Aorta (tissue), 5 donors: Measurements from ENCODE around the gene PACS2. TPM values are rescaled to one million over a fixed set of nuclear protein-coding genes. Genes with fewer than 3 reads are reported as not detected.
A peak's percentile ranks its signal among the peaks of the same experiment; 100 is the strongest.
"Not testable (repeated sequence)": the region's sequence is repeated elsewhere in the genome, so short reads cannot be mapped to it uniquely, and the experiment has no call there.

Experiments
- ATAC-seq: fragments of 200-7000 bp; cut with Tn5 transposase; one replicate; pipeline ENCODE4 v1.9.1; 2022; ENCODE audit warnings: moderate library complexity; ENCODE audit not compliant: low FRiP score
- DNase-seq, 2 donors: peaks; one replicate each; pipeline ENCODE4 v3.0.0-alpha.2; 2020
- H3K27ac ChIP-seq, 2 donors: one replicate each; pipeline ENCODE4 v1.5.1; 2013; ENCODE audit warnings: low read length in 2 of 2, mild to moderate bottlenecking in 2 of 2, moderate library complexity in 2 of 2, control low read depth in 1 of 2, inconsistent platforms in 1 of 2, low read depth in 1 of 2
- H3K27me3 ChIP-seq, 2 donors: one replicate each; pipeline ENCODE4 v1.6.1; 2013; ENCODE audit warnings: control low read depth in 1 of 2, low read length in 1 of 2, mild to moderate bottlenecking in 1 of 2, moderate library complexity in 1 of 2; ENCODE audit not compliant: insufficient read depth in 2 of 2, control insufficient read depth in 1 of 2
- H3K36me3 ChIP-seq, 2 donors: one replicate each; pipeline ENCODE4 v1.6.1; 2013; ENCODE audit warnings: control low read depth in 1 of 2, low read length in 1 of 2, mild to moderate bottlenecking in 1 of 2; ENCODE audit not compliant: insufficient read depth in 2 of 2, control insufficient read depth in 1 of 2
- H3K4me1 ChIP-seq, 2 donors: one replicate each; pipeline ENCODE4 v1.6.1; 2013; ENCODE audit warnings: low read length in 2 of 2, control low read depth in 1 of 2, mild to moderate bottlenecking in 1 of 2, moderate library complexity in 1 of 2; ENCODE audit not compliant: insufficient read depth in 2 of 2, control insufficient read depth in 1 of 2
- H3K4me3 ChIP-seq, 2 donors: one replicate each; pipeline ENCODE4 v1.5.1; 2013; ENCODE audit warnings: low read length in 2 of 2, control low read depth in 1 of 2, mild to moderate bottlenecking in 1 of 2
- H3K9me3 ChIP-seq: one replicate; pipeline ENCODE4 v1.6.1; 2013; ENCODE audit warnings: mild to moderate bottlenecking, low read length; ENCODE audit not compliant: control insufficient read depth
- WGBS, 2 donors: extraction: QIAGEN DNeasy Blood & Tissue Kit; methylation state at CpG; one replicate each; pipeline ENCODE4 v1.1.7; 2013; 5-methylcytosine and 5-hydroxymethylcytosine counted together
- intact Hi-C, 2 donors: fragments of 100-400 bp; cut with DNase I; formaldehyde crosslinking; loops; one replicate each; pipeline versions ENCODE4 v1.14.2 to v1.15.0; 2022
- polyA plus RNA-seq, 2 donors: library from polyadenylated mRNA; stranded (reverse); fragments of 200-250 nt; gene quantifications; one replicate each; pipeline ENCODE4 v1.2.3, GENCODE V29; 2013
- total RNA-seq, 2 donors: library from RNA; stranded (reverse); fragmentation: NEBNext Ultra II Directional; extraction: Animal tissue kit (Norgen Biotek cat#: 25700); gene quantifications; one replicate each; pipeline ENCODE4 v1.2.1, GENCODE V29; 2021
- donor health status: healthy with polysubstance abuse.
- donor health status: Bipolar disorder and iron deficiency.
- donor health status: DM: no; HTN: no; CAD: no.
- donor health status: DM: no; HTN: no; CAD: no.
- donor health status: DM: yes; HTN: yes; CAD: no.

Gene PACS2
- total and polyA plus RNA-seq, 4 donors: 17.2 to 140 (median 84.9) TPM

- no peak overlapping the region for H3K27ac ChIP-seq
- no peaks in the 10 kb centered on the region for H3K27me3 ChIP-seq
- intact Hi-C loops: no loop called here
- ATAC-seq: no peak
- DNase-seq: no peak
- H3K9me3 ChIP-seq: no peaks in the 10 kb centered on the region
- no peak overlapping the region for H3K4me3 ChIP-seq
- whole genome bisulfite sequencing, 2 donors: 82 to 86% methylated on average over 15 of the region's 15 CpGs
- H3K36me3 ChIP-seq: no peaks in the 10 kb centered on the region
- H3K4me1 ChIP-seq: no peaks in the 10 kb centered on the region
Measured at GRCh38 chr14:105283899-105284298, 30.6 kb upstream of the PACS2 start.

GRCh38 chr14:105285174-105285573 is 29.4 kb upstream of the PACS2 start:
- no peak for ATAC-seq
- Histone ChIP-seq H3K4me1 (no peaks in the 10 kb centered on the region), H3K4me3 (no peak overlapping the region), H3K9me3 (no peaks in the 10 kb centered on the region), H3K27me3 (no peaks in the 10 kb centered on the region), H3K36me3 (no peaks in the 10 kb centered on the region), H3K27ac (no peak overlapping the region)
- no peak for DNase-seq
- WGBS, 2 donors: 88 to 89% methylated on average over 8 of the region's 8 CpGs
- intact Hi-C loops: no loop called here

DNA sequence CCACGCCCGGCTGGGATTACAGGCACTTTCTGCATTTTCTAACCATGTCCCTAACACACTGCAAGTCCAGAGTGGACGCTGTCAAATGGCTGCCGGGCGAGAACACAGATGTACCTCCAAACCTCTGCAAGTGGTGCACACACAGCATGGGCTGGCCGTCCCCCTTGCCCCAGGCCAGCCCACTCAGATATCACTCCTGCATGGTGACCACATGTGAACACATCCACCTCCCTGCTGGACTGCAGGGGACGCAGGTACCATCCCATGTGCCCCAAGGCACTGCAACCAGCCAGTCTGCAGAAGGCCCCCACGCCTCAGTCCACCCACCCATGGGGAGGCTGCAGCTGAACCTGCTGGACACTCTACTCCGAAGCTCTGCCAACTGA is 27.8 kb upstream of the PACS2 start:
- Histone ChIP-seq H3K4me3 (no peak overlapping the region), H3K9me3 (no peaks in the 10 kb centered on the region), H3K27me3 (no peaks in the 10 kb centered on the region), H3K36me3 (no peaks in the 10 kb centered on the region), H3K4me1 (no peaks in the 10 kb centered on the region), H3K27ac (no peak overlapping the region)
- ATAC-seq: no peak
- intact Hi-C loops: no loop called here
- 93% methylated on average over 9 of the region's 9 CpGs for WGBS, 2 donors
- no peak for DNase-seq

- intact Hi-C loops: no loop called here
- no peak for ATAC-seq
Measured at GRCh38 chr14:105287249-105288102, 27.1 kb upstream of the PACS2 start.

DNA sequence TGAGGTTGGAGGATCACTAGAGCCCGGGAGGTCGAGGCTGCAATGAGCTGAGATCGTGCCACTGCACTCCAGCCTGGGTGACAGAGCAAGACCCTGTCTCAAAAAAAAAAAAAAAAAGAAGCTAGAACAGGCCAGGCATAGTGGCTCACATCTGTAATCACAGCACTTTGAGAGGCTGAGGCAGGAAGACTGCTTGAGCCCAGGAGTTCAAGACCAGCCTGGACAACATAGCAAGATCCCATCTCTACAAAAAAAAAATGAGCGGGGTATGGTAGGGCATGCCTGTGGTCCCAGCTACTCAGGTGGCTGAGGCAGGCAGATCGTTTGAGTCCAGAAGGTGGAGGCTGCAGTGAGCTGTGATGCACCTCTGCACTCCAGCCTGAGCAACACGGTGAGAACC is 25.6 kb upstream of the PACS2 start:
- intact Hi-C loops, DNase-seq, H3K9me3 ChIP-seq, H3K27ac ChIP-seq, H3K36me3 ChIP-seq, H3K27me3 ChIP-seq, H3K4me3 ChIP-seq, H3K4me1 ChIP-seq, ATAC-seq: not testable (repeated sequence)
- 93% methylated on average over 6 of the region's 6 CpGs for WGBS, 2 donors

More at GRCh38 chr14:105287249-105288102, 27.1 kb upstream of the PACS2 start:
- Histone ChIP-seq H3K4me3 (no peak overlapping the region), H3K4me1 (no peaks in the 10 kb centered on the region), H3K27me3 (no peaks in the 10 kb centered on the region), H3K36me3 (no peaks in the 10 kb centered on the region), H3K27ac (no peak overlapping the region), H3K9me3 (no peaks in the 10 kb centered on the region)
- no peak for DNase-seq
- 83 to 88% methylated on average over 24 of the region's 24 CpGs for WGBS, 2 donors

DNA sequence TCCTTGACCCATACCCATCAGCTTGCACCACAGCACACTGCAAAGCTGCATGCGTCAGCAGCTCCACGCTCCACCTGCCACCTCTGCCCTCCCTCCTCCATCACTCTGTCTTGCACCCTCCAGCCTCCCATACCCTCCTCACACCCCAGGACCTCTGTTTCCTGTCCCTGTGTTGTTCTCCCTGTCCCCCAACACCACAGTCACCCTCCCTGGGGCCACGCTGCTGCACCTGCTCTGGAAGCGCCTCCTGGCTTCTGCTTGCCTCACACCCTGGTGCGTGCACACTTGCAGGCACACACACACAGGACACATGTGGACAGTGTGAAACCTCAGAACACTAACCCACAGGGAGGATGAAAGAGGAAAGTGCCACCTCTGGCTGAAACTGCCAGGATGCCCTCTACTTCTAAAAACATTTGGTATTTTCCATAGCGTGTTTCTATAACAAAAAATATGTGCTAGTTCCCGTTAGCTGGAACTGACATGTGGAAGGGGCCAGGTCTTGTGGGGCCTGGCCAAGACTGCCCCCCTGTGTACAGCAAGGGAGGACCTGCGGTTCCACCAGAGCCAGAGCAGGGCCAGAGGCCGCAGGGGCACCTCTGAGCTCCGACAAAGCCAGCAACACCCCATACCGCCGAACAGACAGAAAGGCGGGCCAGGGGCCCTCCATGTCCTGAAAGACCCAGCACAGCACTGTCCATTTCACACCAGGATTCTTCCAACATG is 23.8 kb upstream of the PACS2 start:
- Histone ChIP-seq H3K36me3 (no peaks in the 10 kb centered on the region), H3K27me3 (no peaks in the 10 kb centered on the region), H3K27ac (no peak overlapping the region), H3K4me3 (no peak overlapping the region), H3K4me1 (no peaks in the 10 kb centered on the region), H3K9me3 (no peaks in the 10 kb centered on the region)
- intact Hi-C loops: no loop called here
- DNase-seq (no peak), ATAC-seq (no peak)
- 77 to 79% methylated on average over 13 of the region's 13 CpGs for WGBS, 2 donors

DNA sequence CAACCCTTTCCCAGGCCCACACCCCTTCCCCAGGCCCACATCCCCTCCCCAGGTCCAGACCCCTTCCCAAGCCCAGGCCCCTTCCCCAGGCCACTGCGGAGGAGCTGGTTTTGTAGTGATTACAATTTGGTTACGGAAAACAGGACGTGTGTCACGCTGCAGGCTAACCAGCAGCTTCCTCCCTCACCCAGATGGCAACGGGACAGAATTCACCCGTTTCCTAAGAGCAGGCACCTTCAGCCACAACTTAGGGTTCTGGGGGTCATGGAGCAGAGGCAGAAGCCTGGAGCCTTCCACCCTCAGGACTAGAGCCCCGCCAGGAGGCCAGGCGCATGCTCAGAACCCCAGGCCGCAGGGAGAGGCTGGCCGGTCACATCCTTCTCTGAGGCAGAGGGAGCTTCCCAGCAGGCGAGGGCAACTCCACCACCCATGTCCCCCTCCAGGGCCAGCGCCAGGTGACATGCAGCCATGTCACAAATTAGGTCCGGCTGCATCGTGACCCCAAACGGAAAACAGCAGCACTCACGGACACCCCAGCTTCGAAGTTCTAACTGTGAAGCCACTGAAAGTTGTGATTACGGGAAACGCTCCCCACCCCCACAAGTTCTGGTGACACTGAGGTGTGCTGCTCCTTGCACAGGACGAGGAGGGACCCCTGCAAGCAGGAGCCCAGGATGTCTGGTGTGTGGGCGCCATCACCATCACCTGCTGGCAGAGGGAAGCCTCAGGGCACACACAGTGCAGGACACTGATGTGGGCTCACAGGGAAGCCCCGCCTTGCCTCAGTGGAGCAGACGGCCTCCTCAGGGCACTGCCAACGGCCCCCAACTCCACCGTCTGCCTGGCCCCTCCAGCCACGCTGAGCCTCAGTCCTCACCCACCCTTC is 21.5 kb upstream of the PACS2 start:
- intact Hi-C loops: no loop called here

DNA sequence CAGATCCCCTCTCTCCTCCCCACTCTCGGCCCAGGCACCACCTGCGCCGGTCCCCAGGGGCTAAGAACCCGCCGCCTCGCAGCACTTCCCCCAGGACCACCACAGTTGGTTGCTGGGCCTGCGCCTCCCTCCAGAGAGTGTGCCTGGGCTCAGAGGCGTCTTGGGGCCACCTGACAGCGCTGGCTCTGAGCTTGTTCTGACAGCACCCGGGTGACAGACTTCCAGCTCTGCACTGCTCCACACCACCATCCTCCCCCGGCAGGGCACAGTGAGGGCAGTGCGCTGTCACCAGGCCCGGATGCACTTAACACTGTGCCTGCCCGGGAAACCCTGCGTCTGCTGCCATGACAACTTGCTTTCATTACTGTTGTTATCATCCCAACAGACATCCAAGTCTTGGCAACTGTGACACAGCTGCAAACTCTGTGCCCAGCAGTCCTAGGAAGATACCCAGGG is 20.4 kb upstream of the PACS2 start:
- WGBS, 2 donors: 43 to 45% methylated on average over 15 of the region's 15 CpGs
- H3K36me3 ChIP-seq: no peaks in the 10 kb centered on the region
- H3K27ac ChIP-seq: no peak overlapping the region
- H3K9me3 ChIP-seq: no peaks in the 10 kb centered on the region
- intact Hi-C loops: no loop called here
- H3K4me3 ChIP-seq: no peak overlapping the region
- no peaks in the 10 kb centered on the region for H3K27me3 ChIP-seq
- DNase-seq (peak in 1 of 2 donors; percentile 73), ATAC-seq (peak; percentile 74)
- no peaks in the 10 kb centered on the region for H3K4me1 ChIP-seq

More for the DNA sequence above, 21.5 kb upstream of the PACS2 start:
- Histone ChIP-seq H3K4me1 (no peaks in the 10 kb centered on the region), H3K4me3 (no peak overlapping the region), H3K27ac (no peak overlapping the region), H3K27me3 (no peaks in the 10 kb centered on the region), H3K36me3 (no peaks in the 10 kb centered on the region), H3K9me3 (no peaks in the 10 kb centered on the region)
- WGBS, 2 donors: 86% methylated on average over 26 of the region's 26 CpGs
- no peak for DNase-seq
- no peak for ATAC-seq
